IPS DF 4.7 (cell line): ENCODE data around the gene ST6GALNAC6.
A peak's percentile ranks its signal among the peaks of the same experiment; 100 is the strongest.
"Not testable (repeated sequence)": the region's sequence is repeated elsewhere in the genome, so short reads cannot be mapped to it uniquely, and the experiment has no call there.

ENCODE experiments used
- DNase-seq: peaks from one replicate; pipeline ENCODE4 v3.0.0-alpha.2; 2013; ENCODE audit warnings: low spot score; ENCODE audit errors: extremely low read depth

Gene ST6GALNAC6

DNA sequence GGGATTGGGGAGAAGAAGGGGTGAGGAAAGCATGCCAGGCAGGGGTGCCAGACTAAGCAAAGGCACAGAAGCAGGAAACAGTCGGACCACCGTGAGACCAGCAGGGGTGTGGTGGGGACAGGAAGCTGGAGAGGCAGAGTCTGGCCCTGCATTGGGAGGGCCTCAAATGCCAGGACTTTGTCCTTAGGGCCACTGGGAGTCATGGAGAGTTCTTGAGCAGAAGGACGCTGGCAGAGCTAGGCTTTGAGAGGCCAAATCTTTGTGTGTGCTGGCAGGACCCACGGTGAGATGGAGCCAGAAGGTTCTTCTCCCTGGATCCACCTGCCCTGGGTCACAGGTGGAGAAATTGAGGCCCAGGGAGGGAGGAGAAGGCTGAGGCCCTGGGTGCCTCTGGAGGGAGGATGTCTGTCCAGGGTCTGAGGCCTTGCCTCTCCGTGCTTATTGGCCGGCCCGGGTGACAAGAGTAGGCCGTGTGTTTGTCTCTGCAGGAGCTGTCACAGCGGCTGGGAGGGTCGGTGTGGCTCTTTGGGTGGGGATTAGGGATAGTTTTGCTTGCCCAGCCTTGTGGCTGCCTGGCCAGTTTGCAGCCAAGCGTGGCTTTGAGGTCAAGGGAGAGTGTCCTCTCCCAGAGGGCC lies 43.2 kb downstream of the ST6GALNAC6 start:
- DNase-seq, result no peak

DNA sequence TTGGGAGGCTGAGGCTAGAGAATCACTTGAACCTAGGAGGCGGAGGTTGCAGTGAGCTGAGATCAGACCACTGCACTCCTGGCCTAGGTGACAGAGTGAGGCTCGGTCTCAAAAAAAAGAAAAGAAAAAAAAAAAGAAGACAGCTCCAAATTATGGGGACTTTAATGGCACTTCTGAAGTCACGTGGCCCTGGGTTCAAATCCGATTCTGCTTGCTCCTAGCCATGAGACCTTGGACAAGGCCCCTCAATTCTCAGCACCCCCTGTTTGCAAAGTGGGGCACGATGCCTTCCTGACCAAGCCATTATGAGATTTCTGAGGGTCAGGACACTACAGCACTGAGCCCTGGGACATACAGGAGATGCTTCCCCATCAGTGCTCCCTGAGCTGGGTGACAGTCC lies 43.9 kb downstream of the ST6GALNAC6 start:
- DNase-seq, result no peak

- no peak for DNase-seq
These were observed 44.4 kb downstream of the ST6GALNAC6 start for GRCh38 chr9:127854960-127855359.

DNA sequence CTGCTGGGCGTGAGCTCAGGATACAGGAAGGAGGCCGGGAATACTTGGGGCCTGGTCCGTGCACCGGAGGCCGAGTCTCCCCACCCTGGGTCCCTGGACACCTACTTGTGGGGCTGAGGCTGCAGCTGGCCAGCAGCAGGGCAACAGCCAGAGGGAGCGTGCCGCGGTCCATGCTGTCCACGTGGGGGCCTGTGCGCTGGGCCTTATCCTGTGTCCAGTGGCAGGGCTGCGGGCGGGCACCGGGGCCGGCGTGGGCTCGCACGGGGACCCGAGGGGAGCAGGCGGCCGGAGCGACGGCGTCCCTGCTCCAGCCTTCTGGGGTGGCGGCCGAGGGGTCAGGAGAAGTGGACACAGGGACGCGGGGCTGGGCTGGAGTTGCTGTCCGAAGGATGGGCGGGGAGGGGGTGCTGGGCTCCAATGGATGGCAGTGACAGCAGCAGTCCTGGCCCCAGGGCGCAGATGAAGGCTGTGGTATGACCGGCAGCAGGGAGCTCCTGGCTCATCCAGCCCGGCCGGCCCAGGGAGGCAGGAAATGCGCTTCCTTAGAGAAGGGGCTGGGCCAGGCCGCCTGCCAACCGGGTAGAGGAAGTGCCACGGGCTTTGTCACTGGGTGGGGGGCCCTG lies 45.1 kb downstream of the ST6GALNAC6 start, which contains the start of gene ENG:
ENG (minus strand) TSS at position 475 of the 623 bp plus-strand sequence; CDS start at position 172, 303 bp downstream.
- DNase-seq, result no peak

GRCh38 chr9:127853312-127854183 lies 45.9 kb downstream of the ST6GALNAC6 start:
- DNase-seq, result no peak

DNA sequence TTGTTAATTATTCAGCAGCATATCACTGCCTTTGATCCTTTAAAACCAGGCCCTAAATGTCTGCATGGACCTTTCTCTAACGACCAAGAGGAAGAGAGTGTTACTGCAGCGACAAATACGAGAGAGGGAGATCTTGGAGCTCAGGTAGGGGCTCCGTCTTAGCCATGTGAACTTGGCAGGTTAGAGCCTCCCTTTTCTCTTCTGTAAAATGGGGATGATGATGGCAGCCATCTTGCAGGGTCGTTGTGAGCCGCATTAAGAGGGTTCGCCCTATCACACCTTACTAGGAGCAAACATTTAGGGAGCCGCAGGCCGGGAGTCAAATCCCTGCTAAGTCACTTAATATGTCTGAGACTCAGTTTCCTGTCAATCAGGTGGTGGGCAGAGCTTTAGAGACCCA lies 46.6 kb downstream of the ST6GALNAC6 start:
- DNase-seq, result no peak

- no peak for DNase-seq
These were observed 49.0 kb downstream of the ST6GALNAC6 start for GRCh38 chr9:127850286-127850830.

GRCh38 chr9:127848756-127849504 lies 50.5 kb downstream of the ST6GALNAC6 start:
- no peak for DNase-seq

- no peak for DNase-seq
These were observed 51.3 kb downstream of the ST6GALNAC6 start for GRCh38 chr9:127847833-127848755.

DNA sequence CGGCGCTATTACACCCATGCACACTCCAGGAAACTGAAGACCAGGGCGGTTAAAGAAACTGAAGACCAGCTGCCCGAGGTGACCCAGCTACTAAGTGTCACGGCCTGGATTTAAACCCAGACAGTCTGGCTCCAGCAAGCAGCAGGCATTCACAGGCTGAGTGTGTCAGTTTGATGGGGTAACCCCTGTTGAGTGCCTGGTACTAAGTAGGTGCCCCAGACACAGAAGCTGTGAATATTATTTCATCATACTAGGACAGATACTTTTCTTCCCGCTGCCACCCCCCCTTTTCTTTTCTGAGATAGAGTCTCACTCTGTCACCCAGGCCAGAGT lies 52.3 kb downstream of the ST6GALNAC6 start:
- DNase-seq, result no peak

DNA sequence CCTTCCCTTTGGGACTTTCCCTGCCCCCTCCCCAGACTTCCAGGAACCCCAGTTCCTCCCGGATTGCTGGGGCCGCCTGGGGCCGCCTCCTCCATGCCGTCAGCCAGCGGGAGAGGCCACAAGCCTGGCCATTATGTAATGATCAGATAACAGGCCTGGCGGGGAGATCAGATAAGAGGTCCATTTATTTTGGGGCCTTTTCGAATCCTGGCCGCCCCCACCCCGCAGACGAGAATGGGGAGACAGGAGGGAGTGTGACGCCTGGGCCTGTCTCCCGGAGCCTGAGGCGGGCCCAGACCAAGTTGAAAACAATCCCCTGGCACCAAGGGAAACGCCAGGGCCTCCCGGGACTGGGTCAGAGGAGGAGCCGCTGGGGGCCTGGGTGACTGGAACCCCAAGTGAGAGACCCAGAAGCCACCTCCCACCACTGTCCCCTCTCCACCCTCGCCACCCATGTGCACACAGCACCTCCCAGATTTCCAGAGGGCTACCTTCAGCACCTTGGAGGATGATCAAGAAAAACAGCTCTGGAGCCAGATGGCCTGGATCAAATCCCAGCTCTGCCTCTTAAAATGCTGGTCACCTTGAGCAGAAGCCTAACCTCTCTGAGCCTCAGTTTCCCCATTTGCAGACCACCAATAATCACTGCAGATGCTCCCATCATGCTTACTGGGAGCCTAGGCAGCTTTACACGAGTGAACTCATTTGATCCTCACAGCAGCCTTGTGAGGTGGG lies 52.8 kb downstream of the ST6GALNAC6 start:
- no peak for DNase-seq

- not testable (repeated sequence) for DNase-seq
These were observed 53.8 kb downstream of the ST6GALNAC6 start for GRCh38 chr9:127845619-127846018.

DNA sequence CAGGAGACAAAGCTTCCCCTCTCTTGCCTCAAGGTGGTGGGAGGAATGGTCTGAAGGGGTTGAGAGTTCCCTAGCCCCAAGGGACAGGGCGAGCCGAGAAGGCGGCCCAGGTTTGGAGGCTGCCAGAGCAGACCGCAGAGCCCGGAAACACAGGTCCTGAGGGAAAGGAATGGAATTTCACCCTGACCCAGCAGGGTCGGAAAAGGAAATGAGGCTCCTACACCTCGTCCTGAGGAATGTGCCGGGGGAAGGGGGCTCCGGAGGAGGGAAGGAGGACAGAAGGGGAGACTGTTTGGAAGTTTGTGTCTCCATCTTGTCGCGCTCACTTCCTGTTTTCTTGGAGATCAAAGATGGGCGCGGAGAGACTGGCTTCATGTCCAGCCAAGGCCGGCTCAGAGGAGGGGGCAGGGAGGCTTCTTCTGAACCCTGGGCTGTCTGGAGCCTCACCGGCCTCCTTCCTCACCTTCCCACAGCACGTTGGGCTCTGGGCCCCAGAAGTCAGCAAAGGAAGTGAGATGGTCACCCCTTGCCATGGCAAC lies 54.5 kb downstream of the ST6GALNAC6 start:
- DNase-seq, result peak; percentile 38

GRCh38 chr9:127841087-127841835 lies 58.1 kb downstream of the ST6GALNAC6 start:
- DNase-seq, result no peak

DNA sequence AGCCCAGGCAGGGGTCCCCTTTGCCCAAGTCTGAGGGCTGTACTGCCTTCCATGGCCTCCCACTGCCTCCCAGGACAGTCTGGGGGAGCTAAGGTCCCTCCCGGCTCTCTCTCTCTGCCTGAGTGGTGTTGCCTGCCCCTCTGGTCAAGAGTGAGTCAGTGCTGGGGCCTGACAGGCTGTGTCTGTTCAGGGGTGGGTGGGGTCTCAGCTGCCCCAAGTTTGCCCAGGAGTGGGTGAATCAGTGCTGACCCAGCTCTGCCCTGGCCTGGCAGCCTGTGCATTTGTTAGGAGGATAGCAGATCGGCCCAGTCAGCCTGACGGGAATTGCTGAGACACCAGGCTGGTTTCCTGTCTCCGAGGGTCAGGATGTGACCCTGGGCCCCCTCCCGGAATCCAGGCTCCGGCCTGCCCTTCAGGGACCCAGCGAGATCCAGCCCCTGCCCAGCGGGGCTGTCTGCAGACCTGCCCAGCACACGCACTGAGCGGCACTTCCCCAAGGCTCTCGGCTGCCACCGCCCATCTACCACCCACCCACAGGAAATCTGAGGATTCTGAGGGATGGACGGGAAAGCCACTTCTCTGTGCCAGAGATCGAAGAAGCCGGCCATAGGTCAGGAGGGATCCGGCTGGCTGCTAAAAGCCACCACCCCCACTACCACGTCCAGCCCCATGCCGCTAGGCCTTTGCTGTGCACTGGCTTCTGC lies 60.9 kb downstream of the ST6GALNAC6 start:
- DNase-seq, result no peak

GRCh38 chr9:127837346-127837745 lies 62.1 kb downstream of the ST6GALNAC6 start:
- DNase-seq, result no peak

- DNase-seq, result not testable (repeated sequence)
These were observed 62.8 kb downstream of the ST6GALNAC6 start for GRCh38 chr9:127836561-127836960.

GRCh38 chr9:127835991-127836516 lies 63.3 kb downstream of the ST6GALNAC6 start:
- DNase-seq, result no peak
